Peyer's patch (tissue), 4 donors: Measurements from ENCODE around the gene GLI2.

Experiments used
- CTCF ChIP-seq, 6 experiments: fragments of 450-650 bp in 4 of 6; fragments of 200-600 bp in 2 of 6; sonication (generic) in 1 of 6; IDR thresholded peaks; one replicate each; pipeline ENCODE4 v1.5.1; 2017 to 2019; ENCODE audit warnings: antibody characterized with exemption in 6 of 6, mild to moderate bottlenecking in 3 of 6, moderate library complexity in 1 of 6
- POLR2A ChIP-seq, 2 donors: fragments of 450-650 bp; IDR thresholded peaks; one replicate each; pipeline ENCODE4 v1.5.1; 2017; ENCODE audit warnings: antibody characterized with exemption in 2 of 2, mild to moderate bottlenecking in 2 of 2, moderate library complexity in 2 of 2

GRCh38 chr2:120775801-120776589 lies 40.3 kb downstream of the GLI2 start:
- TF ChIP-seq POLR2A (IDR thresholded peaks at IDR 0.05) (no peak), CTCF (IDR thresholded peaks at IDR 0.05) (no peak)
